Prostate gland (tissue), 2 donors: Measurements from ENCODE around the gene NNT.

Source experiments
- CTCF ChIP-seq, 4 experiments: fragments of 200-600 bp in 2 of 4; fragments of 450-650 bp in 2 of 4; sonication (generic) in 2 of 4; IDR thresholded peaks; 1 replicate in 3 of 4; 2 replicates in 1 of 4; pipeline ENCODE4 v1.5.1; 2016 to 2019; ENCODE audit warnings: antibody characterized with exemption in 4 of 4, mild to moderate bottlenecking in 2 of 4, moderate library complexity in 2 of 4
- POLR2A ChIP-seq: fragments of 450-650 bp; IDR thresholded peaks from one replicate; pipeline ENCODE4 v1.6.1; 2016; ENCODE audit warnings: antibody characterized with exemption, mild to moderate bottlenecking
- POLR2AphosphoS5 ChIP-seq: sonication (generic); formaldehyde crosslinking; IDR thresholded peaks from one replicate; pipeline ENCODE4 v1.6.1; 2017; ENCODE audit warnings: antibody characterized with exemption

- no peak for TF ChIP-seq CTCF (IDR thresholded peaks at IDR 0.05)
- no peak for TF ChIP-seq POLR2AphosphoS5
- TF ChIP-seq POLR2A, result no peak
Measured at GRCh38 chr5:43569236-43569746, 33.7 kb upstream of the NNT start.
